ENCODE measurements around the gene REXO2.

REXO2 gene

GRCh38 chr11:114440971-114441763 is 1.9 kb downstream of the REXO2 start:
- no peak for DNase-seq

GRCh38 chr11:114441921-114442320 is 2.7 kb downstream of the REXO2 start:
- DNase-seq, result no peak

DNA sequence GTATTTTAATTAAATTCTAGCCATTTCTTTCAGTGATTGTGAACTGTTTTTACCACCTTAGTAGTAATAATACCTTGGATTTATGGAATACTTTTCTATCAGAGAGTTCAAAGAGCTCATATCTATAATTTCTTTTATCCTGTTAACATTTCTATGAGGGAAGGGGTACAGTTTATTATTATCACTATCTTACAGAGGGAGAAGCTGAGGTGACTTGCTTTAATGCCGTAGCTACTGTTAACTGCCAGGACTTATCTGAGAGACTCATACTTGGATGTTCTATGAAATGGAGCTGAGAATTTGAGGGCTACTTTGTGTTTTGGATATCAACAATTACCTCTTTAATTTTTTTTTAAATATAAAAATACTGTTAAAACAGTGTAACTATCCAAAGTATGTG is 3.3 kb downstream of the REXO2 start:
- DNase-seq, result no peak

GRCh38 chr11:114447444-114447843 is 8.2 kb downstream of the REXO2 start:
- DNase-seq, result no peak

GRCh38 chr11:114447892-114448291 is 8.6 kb downstream of the REXO2 start:
- DNase-seq, result no peak

DNA sequence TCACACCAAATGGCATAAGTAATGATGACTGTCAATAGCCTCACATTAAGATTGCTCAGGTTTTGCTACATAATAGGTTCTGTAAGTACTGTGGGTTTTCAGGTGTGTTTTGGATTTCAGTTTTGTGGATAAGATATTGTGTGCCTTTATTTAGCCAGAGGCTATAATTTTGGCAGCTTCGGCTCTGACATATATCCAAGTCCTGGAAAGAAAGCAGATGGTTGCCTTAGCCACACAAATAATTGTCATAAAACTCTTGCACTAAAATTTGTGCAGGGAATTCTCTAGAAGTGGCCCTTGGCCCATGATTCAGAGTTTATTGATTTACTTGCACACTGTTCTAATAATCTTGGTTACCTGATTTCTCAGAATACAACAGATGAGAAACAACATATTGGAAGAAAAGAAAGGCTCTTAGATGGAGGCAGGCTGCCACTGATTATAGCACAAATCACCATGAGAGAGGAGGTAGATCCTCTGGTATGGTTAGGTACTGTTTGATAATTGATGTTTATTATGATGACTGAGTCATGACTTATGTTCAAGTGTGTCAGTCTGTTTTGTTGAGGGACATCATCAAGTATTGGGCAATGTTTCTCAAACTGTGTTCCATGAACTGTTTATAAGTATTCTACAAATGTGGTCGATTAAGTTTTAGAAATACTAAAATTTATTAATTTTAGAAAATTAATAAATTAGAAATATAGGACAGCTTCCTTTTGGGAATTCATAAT is 9.6 kb downstream of the REXO2 start:
- no peak for DNase-seq

DNA sequence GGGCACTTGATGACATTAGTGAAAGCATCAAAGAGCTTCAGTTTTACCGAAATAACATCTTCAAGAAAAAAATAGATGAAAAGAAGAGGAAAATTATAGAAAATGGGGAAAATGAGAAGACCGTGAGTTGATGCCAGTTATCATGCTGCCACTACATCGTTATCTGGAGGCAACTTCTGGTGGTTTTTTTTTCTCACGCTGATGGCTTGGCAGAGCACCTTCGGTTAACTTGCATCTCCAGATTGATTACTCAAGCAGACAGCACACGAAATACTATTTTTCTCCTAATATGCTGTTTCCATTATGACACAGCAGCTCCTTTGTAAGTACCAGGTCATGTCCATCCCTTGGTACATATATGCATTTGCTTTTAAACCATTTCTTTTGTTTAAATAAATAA is 10.6 kb downstream of the REXO2 start:
- DNase-seq, result no peak

DNA sequence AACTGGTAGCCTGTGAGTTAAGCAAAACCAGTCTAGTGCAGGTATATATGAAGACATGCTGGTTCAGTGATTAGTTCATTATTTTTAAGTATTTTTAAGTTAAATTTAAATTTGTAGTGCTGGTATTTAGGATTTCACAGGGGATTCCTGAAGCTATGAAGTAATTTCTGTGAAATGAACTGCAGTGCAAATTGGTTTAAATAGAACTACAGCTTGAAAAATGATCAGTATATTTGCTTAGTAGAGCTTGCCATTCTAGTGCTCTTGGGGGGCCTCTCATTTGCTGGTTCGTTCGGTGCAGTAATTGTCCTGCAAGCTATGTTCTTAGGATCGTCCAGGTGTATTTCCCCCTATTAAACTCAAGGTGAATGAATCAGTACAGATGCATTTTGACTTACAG is 13.1 kb downstream of the REXO2 start:
- DNase-seq, result no peak

- DNase-seq, result no peak
Measured at GRCh38 chr11:114463999-114464398, 24.7 kb downstream of the REXO2 start.

- DNase-seq, result no peak
Measured at GRCh38 chr11:114466742-114467141, 27.5 kb downstream of the REXO2 start.

DNA sequence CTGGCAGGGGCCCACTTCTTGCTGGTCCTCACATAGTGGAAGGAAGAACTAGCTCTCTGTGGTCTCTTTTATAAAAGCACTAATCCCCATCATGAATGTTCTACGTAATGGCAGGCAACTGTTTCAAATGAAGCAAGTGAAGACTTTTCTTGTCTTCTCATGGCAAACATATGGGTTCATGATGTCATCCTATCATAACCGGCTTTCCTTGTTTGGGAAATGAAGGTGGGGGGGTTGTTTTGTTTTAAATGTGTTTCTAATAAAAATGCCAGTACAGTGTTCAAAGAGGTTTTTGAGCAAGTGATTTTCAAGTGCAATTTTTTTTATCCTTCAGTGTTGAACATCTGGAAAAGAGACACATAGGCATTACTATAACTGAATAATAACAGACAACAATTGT is 33.4 kb downstream of the REXO2 start:
- no peak for DNase-seq

- no peak for DNase-seq
Measured at GRCh38 chr11:114478001-114478410, 38.7 kb downstream of the REXO2 start.

GRCh38 chr11:114478768-114479167 is 39.5 kb downstream of the REXO2 start:
- DNase-seq, result no peak

DNA sequence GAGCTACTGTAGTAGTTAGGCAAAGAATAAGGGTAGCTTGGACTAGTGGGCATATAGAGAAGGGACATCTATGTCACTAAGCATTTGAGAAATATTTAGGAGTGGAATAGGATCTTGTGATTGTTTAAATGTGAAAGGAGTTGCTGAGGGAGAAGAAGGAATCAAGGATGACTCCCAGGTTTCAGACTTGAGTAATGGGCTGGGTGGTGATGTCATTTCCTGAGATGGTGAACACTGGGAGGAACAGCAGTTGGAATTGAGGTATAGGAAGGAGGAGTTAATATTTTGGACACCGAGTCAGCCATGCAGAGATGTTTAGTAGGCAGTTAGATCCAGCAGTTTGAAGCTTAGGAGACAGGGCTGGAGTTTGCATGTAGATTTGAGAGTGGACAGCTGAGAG is 40.1 kb downstream of the REXO2 start:
- DNase-seq, result no peak

- DNase-seq, result no peak
Measured at GRCh38 chr11:114482114-114482513, 42.8 kb downstream of the REXO2 start.

DNA sequence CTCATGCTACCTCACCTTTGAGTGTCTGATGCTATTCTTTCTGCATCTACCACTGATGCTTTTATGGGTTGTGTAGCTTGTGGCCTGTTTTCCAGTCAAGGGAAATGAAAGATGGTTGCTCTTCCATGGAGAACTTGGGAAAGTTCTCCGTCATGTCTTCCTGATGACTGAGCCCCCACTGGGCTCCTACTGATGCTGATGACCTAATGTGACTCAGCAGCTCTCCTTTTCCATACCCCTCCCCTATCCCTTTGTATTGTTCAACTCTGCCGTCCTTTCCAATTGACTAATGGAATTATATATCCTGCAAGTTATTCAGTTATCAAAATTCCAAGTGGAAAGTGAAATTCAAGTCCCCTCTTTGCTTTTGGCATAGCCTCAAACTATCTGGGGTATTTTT is 44.7 kb downstream of the REXO2 start:
- no peak for DNase-seq

- no peak for DNase-seq
Measured at GRCh38 chr11:114496915-114497314, 57.6 kb downstream of the REXO2 start.

DNA sequence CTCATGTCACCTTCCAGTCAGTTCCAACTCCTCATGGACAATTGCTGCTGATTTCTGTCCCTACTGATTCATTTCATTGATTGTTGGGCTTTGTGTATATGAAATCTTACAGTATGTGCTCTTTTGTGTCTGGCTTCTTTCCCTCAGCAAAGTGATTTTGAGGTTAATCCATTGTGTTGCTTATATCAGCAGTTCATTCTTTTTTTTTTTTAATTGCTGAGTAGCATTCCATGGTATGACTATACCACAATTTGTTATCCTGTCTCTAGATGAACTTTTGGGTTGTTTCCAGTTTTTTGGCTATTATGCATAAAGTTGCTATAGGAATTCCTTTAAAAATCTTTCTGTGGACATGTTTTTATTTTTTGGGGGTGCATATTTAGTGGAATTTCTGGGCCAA is 60.5 kb downstream of the REXO2 start:
- no peak for DNase-seq

Measured in CD4-positive, alpha-beta T cell treated with Interleukin-1 beta for 1 hour (primary cell).